Measurements from ENCODE around the gene SPARCL1.

Gene SPARCL1

GRCh38 chr4:87523307-87523706, 5.9 kb downstream of the SPARCL1 start:
- ChIA-PET POLR2A (no interaction called here), CTCF (no interaction called here)
- no peak for DNase-seq (ENCODE audit: low read depth, low spot score)
- no peak for TF ChIP-seq CTCF (IDR thresholded peaks at IDR 0.05; ENCODE audit: insufficient read depth, low read length, missing control alignments)
- H3K4me3 ChIP-seq (ENCODE audit: low read depth, low read length): no peak overlapping the region

- ChIA-PET CTCF (no interaction called here), POLR2A (no interaction called here)
- TF ChIP-seq CTCF (IDR thresholded peaks at IDR 0.05; ENCODE audit: insufficient read depth, low read length, missing control alignments): no peak
- no peak for DNase-seq (ENCODE audit: low read depth, low spot score)
- H3K4me3 ChIP-seq (ENCODE audit: low read depth, low read length): no peak overlapping the region
Measured at GRCh38 chr4:87521757-87522374, 7.3 kb downstream of the SPARCL1 start.

GRCh38 chr4:87521319-87521718, 7.9 kb downstream of the SPARCL1 start:
- CTCF ChIA-PET: no interaction called here
- POLR2A ChIA-PET: no interaction called here
- no peak overlapping the region for H3K4me3 ChIP-seq (ENCODE audit: low read depth, low read length)
- no peak for DNase-seq (ENCODE audit: low read depth, low spot score)
- no peak for TF ChIP-seq CTCF (IDR thresholded peaks at IDR 0.05; ENCODE audit: insufficient read depth, low read length, missing control alignments)

- CTCF ChIA-PET: no interaction called here
- no peak for TF ChIP-seq CTCF (IDR thresholded peaks at IDR 0.05; ENCODE audit: insufficient read depth, low read length, missing control alignments)
- no peak overlapping the region for H3K4me3 ChIP-seq (ENCODE audit: low read depth, low read length)
- POLR2A ChIA-PET: no interaction called here
- no peak for DNase-seq (ENCODE audit: low read depth, low spot score)
Measured at GRCh38 chr4:87517621-87518020, 11.6 kb downstream of the SPARCL1 start.

- CTCF ChIA-PET: interaction anchor here (1.3 kb wide), 1 partner anchor 126 kb away, joined by 3 read pairs; no protein-coding TSS in a partner anchor
- DNase-seq (ENCODE audit: low read depth, low spot score): no peak
- POLR2A ChIA-PET: no interaction called here
- no peak overlapping the region for H3K4me3 ChIP-seq (ENCODE audit: low read depth, low read length)
- no peak for TF ChIP-seq CTCF (IDR thresholded peaks at IDR 0.05; ENCODE audit: insufficient read depth, low read length, missing control alignments)
Measured at GRCh38 chr4:87516683-87517082, 12.5 kb downstream of the SPARCL1 start.

GRCh38 chr4:87512400-87512799, 16.8 kb downstream of the SPARCL1 start:
- DNase-seq (ENCODE audit: low read depth, low spot score): no peak
- no peak overlapping the region for H3K4me3 ChIP-seq (ENCODE audit: low read depth, low read length)
- ChIA-PET POLR2A (no interaction called here), CTCF (no interaction called here)
- no peak for TF ChIP-seq CTCF (IDR thresholded peaks at IDR 0.05; ENCODE audit: insufficient read depth, low read length, missing control alignments)
